GM23248 (cell line): Measurements from ENCODE around the gene GCN1. TPM values are rescaled to one million over a fixed set of nuclear protein-coding genes. Genes with fewer than 3 reads are reported as not detected.
"Not testable (repeated sequence)": the region's sequence is repeated elsewhere in the genome, so short reads cannot be mapped to it uniquely, and the experiment has no call there.

Experiments
- DNase-seq: peaks from one replicate; pipeline ENCODE4 v3.0.0-alpha.2; 2015
- H2AFZ ChIP-seq: fragments of 200-600 bp; sonication (generic); 2 replicates; pipeline ENCODE4 v1.6.1; 2016; ENCODE audit warnings: antibody characterized with exemption
- H3F3A ChIP-seq: fragments of 200-600 bp; sonication (generic); 2 replicates; pipeline ENCODE4 v1.6.1; 2016; ENCODE audit warnings: mild to moderate bottlenecking, antibody characterized with exemption, mixed run types; ENCODE audit not compliant: insufficient read depth
- H3K27ac ChIP-seq: fragments of 200-600 bp; sonication (generic); 2 replicates; pipeline ENCODE4 v1.5.1; 2016; ENCODE audit warnings: mild to moderate bottlenecking
- H3K27me3 ChIP-seq: fragments of 200-600 bp; sonication (generic); replicated peaks from 2 replicates; pipeline ENCODE4 v1.6.1; 2016; ENCODE audit warnings: mild to moderate bottlenecking; ENCODE audit not compliant: insufficient read depth
- H3K36me3 ChIP-seq: fragments of 200-600 bp; sonication (generic); 2 replicates; pipeline ENCODE4 v1.6.1; 2016; ENCODE audit warnings: low read depth, mild to moderate bottlenecking
- H3K4me1 ChIP-seq: fragments of 200-600 bp; sonication (generic); 2 replicates; pipeline ENCODE4 v1.6.1; 2016; ENCODE audit warnings: mild to moderate bottlenecking; ENCODE audit not compliant: insufficient read depth
- H3K4me2 ChIP-seq: fragments of 200-600 bp; sonication (generic); one replicate; pipeline ENCODE4 v1.6.1; 2016; ENCODE audit warnings: mild to moderate bottlenecking; ENCODE audit not compliant: unreplicated experiment
- H3K4me3 ChIP-seq: fragments of 200-600 bp; sonication (generic); 2 replicates; pipeline ENCODE4 v1.5.1; 2016; ENCODE audit warnings: mild to moderate bottlenecking
- H3K79me2 ChIP-seq: fragments of 200-600 bp; sonication (generic); 2 replicates; pipeline ENCODE4 v1.6.1; 2016; ENCODE audit warnings: mild to moderate bottlenecking; ENCODE audit not compliant: insufficient read depth
- H3K9ac ChIP-seq: fragments of 200-600 bp; sonication (generic); 2 replicates; pipeline ENCODE4 v1.6.1; 2016; ENCODE audit warnings: mild to moderate bottlenecking
- H3K9me2 ChIP-seq: fragments of 200-600 bp; sonication (generic); 2 replicates; pipeline ENCODE4 v1.6.1; 2016; ENCODE audit warnings: mixed run types, mild to moderate bottlenecking, moderate library complexity; ENCODE audit not compliant: insufficient read depth
- H3K9me3 ChIP-seq: fragments of 200-600 bp; sonication (generic); one replicate; pipeline ENCODE4 v1.6.1; 2017; ENCODE audit warnings: low read depth
- H4K20me1 ChIP-seq: fragments of 200-600 bp; sonication (generic); 2 replicates; pipeline ENCODE4 v1.6.0; 2016; ENCODE audit not compliant: insufficient read depth
- EZH2 ChIP-seq: fragments of 200-600 bp; sonication (generic); IDR thresholded peaks from 2 replicates; pipeline ENCODE4 v1.6.1; 2018; ENCODE audit warnings: antibody characterized with exemption, mild to moderate bottlenecking; ENCODE audit not compliant: insufficient read depth, poor library complexity, severe bottlenecking
- EZH2phosphoT487 ChIP-seq: fragments of 200-600 bp; sonication (generic); IDR thresholded peaks from 2 replicates; pipeline ENCODE4 v1.6.1; 2018; ENCODE audit warnings: antibody characterized with exemption, moderate library complexity, mild to moderate bottlenecking, low read depth; ENCODE audit not compliant: insufficient read depth
- WGBS, 2 experiments: methylation state at CpG; one replicate each; pipeline ENCODE4 v1.1.6; 2015 to 2017; ENCODE audit warnings: low lambda C conversion rate in 2 of 2, low coverage in 1 of 2; ENCODE audit errors: missing lambda C conversion rate in 2 of 2; 5-methylcytosine and 5-hydroxymethylcytosine counted together
- in situ Hi-C: fragments of 300-500 bp; cut with MboI; formaldehyde crosslinking; loops from 2 replicates; pipeline ENCODE4 v1.15.0; 2020
- polyA plus RNA-seq: library from polyadenylated mRNA; unstranded; fragments of >200 nt; fragmentation: Nextera tagmentation; extraction: Ambion mirVana; gene quantifications from 2 replicates; pipeline ENCODE4 v1.2.1, GENCODE V29; 2016
- total RNA-seq: library from RNA; depleted of rRNA; stranded (reverse); fragments of >200 nt; shearing (Covaris generic); gene quantifications from 2 replicates; pipeline ENCODE4 v1.2.3, GENCODE V29; 2014

The GCN1 gene
- total and polyA plus RNA-seq, 2 experiments from 2014 or later, result 24.2 to 74.8 TPM

DNA sequence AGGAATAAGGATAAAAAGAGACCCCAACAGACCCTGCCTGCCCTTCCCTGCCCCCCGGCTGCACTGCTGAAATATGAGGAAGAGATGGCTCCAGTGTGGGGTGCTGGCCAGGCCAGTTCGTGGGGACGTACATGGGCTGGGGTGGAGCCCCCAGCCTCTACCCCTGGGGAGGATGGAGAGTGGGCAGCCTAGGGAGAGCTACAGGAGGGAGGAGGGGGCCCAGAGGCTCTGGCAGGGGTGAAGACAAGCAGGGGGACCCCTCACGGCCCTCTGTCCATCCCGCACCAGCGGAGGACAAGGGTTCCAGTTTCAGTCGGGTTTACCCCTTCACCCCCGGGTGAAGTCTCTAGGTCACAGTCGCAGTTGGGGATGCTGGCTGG, 17.4 kb upstream of the GCN1 start:
- Histone ChIP-seq H3K36me3 (peaks cover 47% of the 10 kb centered on the region; the same call in 1 of the 2 replicates), H3K9me3 (no peaks in the 10 kb centered on the region), H3K4me1 (no peaks in the 10 kb centered on the region), H3F3A (peaks cover 46% of the 10 kb centered on the region), H3K9ac (no peak overlapping the region), H3K79me2 (peaks cover 74% of the 10 kb centered on the region), H4K20me1 (no peaks in the 10 kb centered on the region), H3K27me3 (no peaks in the 10 kb centered on the region), H3K27ac (no peak overlapping the region), H3K9me2 (no peaks in the 10 kb centered on the region), H3K4me3 (no peak overlapping the region), H3K4me2 (no peak overlapping the region), H2AFZ (no peak overlapping the region)
- TF ChIP-seq EZH2, result no peak
- TF ChIP-seq EZH2phosphoT487, result no peak
- DNase-seq, result no peak
- 91 to 93% methylated on average over 8 to 9 of the region's 9 CpGs for WGBS, 2 experiments
- in situ Hi-C loops, result no loop called here

GRCh38 chr12:120211243-120211903, 16.9 kb upstream of the GCN1 start:
- Histone ChIP-seq H3F3A (peaks cover 50% of the 10 kb centered on the region), H2AFZ (no peak overlapping the region), H3K27ac (no peak overlapping the region), H3K4me2 (no peak overlapping the region), H3K79me2 (peaks cover 69% of the 10 kb centered on the region), H3K4me3 (no peak overlapping the region), H3K9me3 (no peaks in the 10 kb centered on the region), H3K9me2 (no peaks in the 10 kb centered on the region), H3K27me3 (no peaks in the 10 kb centered on the region), H3K4me1 (no peaks in the 10 kb centered on the region), H3K36me3 (peaks cover 47% of the 10 kb centered on the region; the same call in 1 of the 2 replicates), H4K20me1 (no peaks in the 10 kb centered on the region), H3K9ac (no peak overlapping the region)
- in situ Hi-C loops, result no loop called here
- TF ChIP-seq EZH2, result no peak
- no peak for TF ChIP-seq EZH2phosphoT487
- no peak for DNase-seq
- 90 to 92% methylated on average over 12 of the region's 12 CpGs for WGBS, 2 experiments

- Histone ChIP-seq H3K9me2 (no peaks in the 10 kb centered on the region), H3K27ac (no peak overlapping the region), H4K20me1 (no peaks in the 10 kb centered on the region), H3K36me3 (peaks cover 43% of the 10 kb centered on the region; the same call in 1 of the 2 replicates), H3K27me3 (no peaks in the 10 kb centered on the region), H3K4me2 (no peak overlapping the region), H2AFZ (no peak overlapping the region), H3K9me3 (no peaks in the 10 kb centered on the region), H3K9ac (no peak overlapping the region), H3K4me1 (no peaks in the 10 kb centered on the region), H3K79me2 (peaks cover 54% of the 10 kb centered on the region), H3K4me3 (no peak overlapping the region), H3F3A (peaks cover 60% of the 10 kb centered on the region)
- in situ Hi-C loops, result no loop called here
- WGBS, 2 experiments, result 95 to 96% methylated on average over 13 of the region's 13 CpGs
- DNase-seq, result no peak
- TF ChIP-seq EZH2phosphoT487, result no peak
- no peak for TF ChIP-seq EZH2
Observed at GRCh38 chr12:120209851-120210250, 15.3 kb upstream of the GCN1 start.

GRCh38 chr12:120207227-120207626, 12.7 kb upstream of the GCN1 start:
- Histone ChIP-seq H3K9me2 (no peaks in the 10 kb centered on the region), H3K4me3 (no peak overlapping the region), H3K27me3 (no peaks in the 10 kb centered on the region), H4K20me1 (no peaks in the 10 kb centered on the region), H3K9ac (no peak overlapping the region), H3K9me3 (no peaks in the 10 kb centered on the region), H2AFZ (no peak overlapping the region), H3K36me3 (peaks cover 24% of the 10 kb centered on the region; the same call in 1 of the 2 replicates), H3K27ac (no peak overlapping the region), H3K4me1 (no peaks in the 10 kb centered on the region), H3F3A (peaks cover 65% of the 10 kb centered on the region), H3K79me2 (peaks cover 29% of the 10 kb centered on the region), H3K4me2 (no peak overlapping the region)
- in situ Hi-C loops, result no loop called here
- no peak for TF ChIP-seq EZH2phosphoT487
- TF ChIP-seq EZH2, result no peak
- DNase-seq, result no peak
- WGBS, 2 experiments, result 91 to 93% methylated on average over 13 of the region's 13 CpGs

DNA sequence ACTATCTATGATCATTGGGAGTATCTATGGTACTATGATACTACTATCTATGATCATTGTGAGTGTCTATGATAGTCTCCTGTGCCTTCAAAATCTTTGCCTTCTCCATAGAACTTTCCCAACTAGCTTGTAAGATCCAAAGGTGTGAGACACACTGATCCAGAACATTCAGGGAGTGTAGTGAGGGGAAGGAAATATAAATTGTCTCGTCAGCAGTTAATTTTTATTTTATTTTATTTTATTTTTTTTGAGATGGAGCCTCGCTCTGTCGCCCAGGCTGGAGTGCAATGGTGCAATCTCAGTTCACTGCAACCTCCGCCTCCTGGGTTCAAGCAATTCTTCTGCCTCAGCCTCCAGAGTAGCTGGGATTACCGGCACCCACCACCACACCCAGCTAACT, 12.3 kb upstream of the GCN1 start:
- H2AFZ ChIP-seq, H3K9me2 ChIP-seq, DNase-seq, H3K4me2 ChIP-seq, H3K4me1 ChIP-seq, H3K27me3 ChIP-seq, H4K20me1 ChIP-seq, H3K9me3 ChIP-seq, H3K27ac ChIP-seq, H3K9ac ChIP-seq, in situ Hi-C loops, H3K4me3 ChIP-seq: not testable (repeated sequence)
- H3K79me2 ChIP-seq, result peaks cover 26% of the 10 kb centered on the region
- peaks cover 24% of the 10 kb centered on the region; the same call in 1 of the 2 replicates for H3K36me3 ChIP-seq
- WGBS, 2 experiments, result 90 to 97% methylated on average over 5 of the region's 5 CpGs
- peaks cover 69% of the 10 kb centered on the region for H3F3A ChIP-seq
